HCT116 (cell line): ENCODE measurements around the gene CD300C. TPM values are rescaled to one million over a fixed set of nuclear protein-coding genes. Genes with fewer than 3 reads are reported as not detected.

Experiments
- ATAC-seq: fragments of 200-7000 bp; cut with Tn5 transposase; 2 replicates; pipeline ENCODE4 v1.9.1; 2020; ENCODE audit warnings: mild to moderate bottlenecking, moderate library complexity
- BruUV-seq: library from RNA; stranded (reverse); fragments of 400-500 nt; replicated peaks from 2 replicates; lab custom pipeline; 2021; lab: Mats Ljungman, UMichigan
- CTCF ChIA-PET: fragments of 300-600 bp; sonication (Branson Sonifier 250); formaldehyde crosslinking; loops from one replicate; lab custom pipeline; 2021; ENCODE audit warnings: antibody characterized with exemption; lab: Charles Lee
- POLR2A ChIA-PET: fragments of 300-600, 350-600 bp; sonication (Branson Sonifier 250); formaldehyde crosslinking; loops from one replicate; lab custom pipeline; 2021; ENCODE audit warnings: antibody characterized with exemption; lab: Charles Lee
- RAD21 ChIA-PET, 2 experiments: fragments of 300-600 bp; sonication (Branson Sonifier 250); formaldehyde crosslinking; loops; one replicate each; lab custom pipeline; 2023; ENCODE audit warnings: low total read pairs in 2 of 2; ENCODE audit not compliant: uncharacterized antibody in 2 of 2, unreplicated experiment in 2 of 2, low non-redundant PET in 1 of 2; lab: Charles Lee
- DNase-seq: peaks from one replicate; pipeline ENCODE4 v3.0.0-alpha.2; 2010; ENCODE audit warnings: low read depth, low spot score
- H2AFZ ChIP-seq: fragments of 200-600 bp; shearing (Covaris generic), sonication (generic); 2 replicates; pipeline ENCODE4 v1.6.1; 2017; ENCODE audit warnings: low read depth, mixed run types, mixed read lengths, antibody characterized with exemption, low read length; ENCODE audit not compliant: poor library complexity, severe bottlenecking
- H3K27ac ChIP-seq: 2 replicates; pipeline ENCODE4 v1.5.1; 2012; ENCODE audit warnings: low read depth, low read length
- H3K27me3 ChIP-seq: fragments of 200-600 bp; sonication (generic); 2 replicates; pipeline ENCODE4 v1.6.1; 2016; ENCODE audit warnings: mixed run types, low read length, mixed read lengths; ENCODE audit not compliant: insufficient read depth
- H3K36me3 ChIP-seq, 2 experiments: fragments of 200-500 bp in 1 of 2; fragments of 200-600 bp in 1 of 2; sonication (Bioruptor generic) in 1 of 2; sonication (generic) in 1 of 2; 2 replicates each; pipeline versions ENCODE4 v1.5.1 to v1.6.1; 2014 to 2016; ENCODE audit warnings: low read length in 2 of 2, inconsistent platforms in 1 of 2, mixed read lengths in 1 of 2, mixed run types in 1 of 2; ENCODE audit not compliant: insufficient read depth in 2 of 2, control insufficient read depth in 1 of 2
- H3K4me1 ChIP-seq, 2 experiments: fragments of 200-600 bp in 1 of 2; sonication (generic) in 1 of 2; 2 replicates each; pipeline versions ENCODE4 v1.5.1 to v1.6.1; 2012 to 2017; ENCODE audit warnings: low read length in 2 of 2, inconsistent platforms in 1 of 2, mild to moderate bottlenecking in 1 of 2, mixed read lengths in 1 of 2, mixed run types in 1 of 2, moderate library complexity in 1 of 2; ENCODE audit not compliant: insufficient read depth in 2 of 2, control insufficient read depth in 1 of 2
- H3K4me2 ChIP-seq: fragments of 200-600 bp; sonication (generic); 2 replicates; pipeline ENCODE4 v1.6.1; 2017; ENCODE audit warnings: mixed run types, low read length, mixed read lengths
- H3K4me3 ChIP-seq, 2 experiments: fragments of 200-600 bp in 1 of 2; sonication (generic) in 1 of 2; replicated peaks in 1 of 2; 2 replicates each; pipeline ENCODE4 v1.5.1; 2011 to 2016; ENCODE audit warnings: low read length in 2 of 2, control low read depth in 1 of 2, low read depth in 1 of 2, mild to moderate bottlenecking in 1 of 2, mixed read lengths in 1 of 2, mixed run types in 1 of 2
- H3K79me2 ChIP-seq: fragments of 200-600 bp; sonication (generic); 2 replicates; pipeline ENCODE4 v1.6.1; 2017; ENCODE audit warnings: mild to moderate bottlenecking, mixed run types, low read length, moderate library complexity, mixed read lengths; ENCODE audit not compliant: insufficient read depth
- H3K9ac ChIP-seq: fragments of 200-600 bp; sonication (generic); 2 replicates; pipeline ENCODE4 v1.6.1; 2016; ENCODE audit warnings: low read length, mixed read lengths
- H3K9me2 ChIP-seq: fragments of 200-600 bp; sonication (generic), shearing (Covaris generic); 2 replicates; pipeline ENCODE4 v1.6.1; 2017; ENCODE audit warnings: mixed run types, mild to moderate bottlenecking, moderate library complexity; ENCODE audit not compliant: insufficient read depth
- H3K9me3 ChIP-seq, 2 experiments: fragments of 200-500 bp in 1 of 2; fragments of 200-600 bp in 1 of 2; sonication (Bioruptor generic) in 1 of 2; sonication (generic) in 1 of 2; 2 replicates each; pipeline ENCODE4 v1.6.1; 2014 to 2017; ENCODE audit warnings: low read length in 2 of 2, mixed read lengths in 2 of 2, inconsistent platforms in 1 of 2, low read depth in 1 of 2, mild to moderate bottlenecking in 1 of 2, mixed run types in 1 of 2, moderate library complexity in 1 of 2; ENCODE audit not compliant: control insufficient read depth in 1 of 2, insufficient read depth in 1 of 2
- H4K20me1 ChIP-seq: fragments of 200-600 bp; sonication (generic), shearing (Covaris generic); 2 replicates; pipeline ENCODE4 v1.6.1; 2017; ENCODE audit warnings: mixed run types, mild to moderate bottlenecking, moderate library complexity; ENCODE audit not compliant: insufficient read depth
- CBX3 ChIP-seq: IDR thresholded peaks from 2 replicates; pipeline ENCODE4 v1.6.1; 2012; ENCODE audit warnings: low read depth
- ELF1 ChIP-seq: IDR thresholded peaks from 2 replicates; pipeline ENCODE4 v1.6.1; 2012; ENCODE audit warnings: low read depth, borderline replicate concordance
- EZH2 ChIP-seq: fragments of 200-600 bp; sonication (generic); IDR thresholded peaks from 2 replicates; pipeline ENCODE4 v1.6.1; 2017; ENCODE audit warnings: antibody characterized with exemption, mixed run types
- EZH2phosphoT487 ChIP-seq: fragments of 200-600 bp; IDR thresholded peaks from 2 replicates; pipeline ENCODE4 v1.6.1; 2018; ENCODE audit warnings: antibody characterized with exemption, borderline replicate concordance
- POLR2A ChIP-seq: IDR thresholded peaks from 2 replicates; pipeline ENCODE4 v1.7.0; 2011; ENCODE audit warnings: borderline replicate concordance; ENCODE audit not compliant: insufficient read depth, insufficient read length; ENCODE audit errors: extremely low read depth
- SIN3A ChIP-seq: IDR thresholded peaks from 2 replicates; pipeline ENCODE4 v1.6.1; 2012; ENCODE audit warnings: low read depth
- SP1 ChIP-seq: IDR thresholded peaks from 2 replicates; pipeline ENCODE4 v1.6.1; 2012; ENCODE audit warnings: low read depth
- ZFX ChIP-seq: fragments of 450-650 bp; IDR thresholded peaks from 2 replicates; pipeline ENCODE4 v1.6.1; 2017
- ZNF274 ChIP-seq: fragments of 200-500 bp; sonication (Bioruptor generic); IDR thresholded peaks from 2 replicates; pipeline ENCODE4 v1.6.1; 2014; ENCODE audit warnings: mild to moderate bottlenecking, low read depth, low read length, inconsistent platforms
- intact Hi-C: fragments of 100-400 bp; cut with micrococcal nuclease; formaldehyde crosslinking; loops from 2 replicates; pipeline ENCODE4 v1.10.0; 2022
- total RNA-seq: library from RNA; stranded (reverse); gene quantifications from one replicate; pipeline ENCODE4 v1.2.1, GENCODE V29; 2021; ENCODE audit not compliant: unreplicated experiment
- TF ChIP-seq, protein P1 (sequence below): IDR thresholded peaks from 2 replicates; pipeline ENCODE4 v1.6.1; 2011; ENCODE audit warnings: mild to moderate bottlenecking, low read length, moderate library complexity; ENCODE audit not compliant: insufficient replicate concordance; ENCODE audit errors: extremely low read depth
- TF ChIP-seq, protein P2 (sequence below): IDR thresholded peaks from 2 replicates; pipeline ENCODE4 v1.6.1; 2012
- TF ChIP-seq, protein P3 (sequence below): IDR thresholded peaks from 2 replicates; pipeline ENCODE4 v1.6.1; 2012; ENCODE audit warnings: low read depth
- TF ChIP-seq, protein P4 (sequence below): IDR thresholded peaks from 2 replicates; pipeline ENCODE4 v1.6.1; 2012

Gene CD300C
- total RNA-seq, 1 experiment from 2014 or later, result 0.15 TPM

DNA sequence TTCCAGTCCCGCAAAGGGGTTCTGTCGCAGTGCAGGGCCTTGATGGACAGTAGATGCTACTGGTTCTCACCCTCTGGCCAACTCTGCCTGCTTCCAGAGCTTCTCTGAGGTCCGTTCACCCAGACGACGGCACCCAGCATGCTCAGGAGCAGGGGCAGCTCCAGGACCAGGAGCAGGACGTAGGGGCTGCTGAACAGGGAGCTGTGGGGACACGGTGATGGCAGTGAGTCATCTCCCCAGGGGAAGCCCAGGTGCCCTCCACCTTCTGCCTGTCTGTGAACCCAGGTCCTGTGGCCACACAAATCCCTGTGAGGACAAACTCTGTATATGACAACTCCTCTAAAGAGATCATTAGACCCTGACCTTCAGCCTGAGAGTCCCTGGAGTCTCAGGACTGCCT lies 3.4 kb upstream of the CD300C start:
- Histone ChIP-seq H3K36me3 (no peaks in the 10 kb centered on the region), H4K20me1 (no peaks in the 10 kb centered on the region), H3K9ac (no peak overlapping the region), H3K4me2 (no peak overlapping the region), H3K9me3 (no peaks in the 10 kb centered on the region), H3K27ac (no peak overlapping the region), H3K4me3 (no peak overlapping the region), H3K27me3 (peaks cover 16% of the 10 kb centered on the region; the same call in 1 of the 2 replicates), H3K79me2 (no peaks in the 10 kb centered on the region), H3K4me1 (peaks cover 0 to 5% of the 10 kb centered on the region in 2 experiments; a peak in 1 of 4 replicates), H3K9me2 (no peaks in the 10 kb centered on the region), H2AFZ (no peak overlapping the region)
- ATAC-seq, result no peak
- no peak for TF ChIP-seq ZNF274
- TF ChIP-seq, protein P1, sequence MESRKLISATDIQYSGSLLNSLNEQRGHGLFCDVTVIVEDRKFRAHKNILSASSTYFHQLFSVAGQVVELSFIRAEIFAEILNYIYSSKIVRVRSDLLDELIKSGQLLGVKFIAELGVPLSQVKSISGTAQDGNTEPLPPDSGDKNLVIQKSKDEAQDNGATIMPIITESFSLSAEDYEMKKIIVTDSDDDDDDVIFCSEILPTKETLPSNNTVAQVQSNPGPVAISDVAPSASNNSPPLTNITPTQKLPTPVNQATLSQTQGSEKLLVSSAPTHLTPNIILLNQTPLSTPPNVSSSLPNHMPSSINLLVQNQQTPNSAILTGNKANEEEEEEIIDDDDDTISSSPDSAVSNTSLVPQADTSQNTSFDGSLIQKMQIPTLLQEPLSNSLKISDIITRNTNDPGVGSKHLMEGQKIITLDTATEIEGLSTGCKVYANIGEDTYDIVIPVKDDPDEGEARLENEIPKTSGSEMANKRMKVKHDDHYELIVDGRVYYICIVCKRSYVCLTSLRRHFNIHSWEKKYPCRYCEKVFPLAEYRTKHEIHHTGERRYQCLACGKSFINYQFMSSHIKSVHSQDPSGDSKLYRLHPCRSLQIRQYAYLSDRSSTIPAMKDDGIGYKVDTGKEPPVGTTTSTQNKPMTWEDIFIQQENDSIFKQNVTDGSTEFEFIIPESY, result no peak
- no peak for TF ChIP-seq SIN3A
- no peak for TF ChIP-seq POLR2A
- no peak for TF ChIP-seq SP1
- TF ChIP-seq, protein P2, sequence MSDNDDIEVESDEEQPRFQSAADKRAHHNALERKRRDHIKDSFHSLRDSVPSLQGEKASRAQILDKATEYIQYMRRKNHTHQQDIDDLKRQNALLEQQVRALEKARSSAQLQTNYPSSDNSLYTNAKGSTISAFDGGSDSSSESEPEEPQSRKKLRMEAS, result no peak
- TF ChIP-seq ELF1, result no peak
- TF ChIP-seq, protein P3, sequence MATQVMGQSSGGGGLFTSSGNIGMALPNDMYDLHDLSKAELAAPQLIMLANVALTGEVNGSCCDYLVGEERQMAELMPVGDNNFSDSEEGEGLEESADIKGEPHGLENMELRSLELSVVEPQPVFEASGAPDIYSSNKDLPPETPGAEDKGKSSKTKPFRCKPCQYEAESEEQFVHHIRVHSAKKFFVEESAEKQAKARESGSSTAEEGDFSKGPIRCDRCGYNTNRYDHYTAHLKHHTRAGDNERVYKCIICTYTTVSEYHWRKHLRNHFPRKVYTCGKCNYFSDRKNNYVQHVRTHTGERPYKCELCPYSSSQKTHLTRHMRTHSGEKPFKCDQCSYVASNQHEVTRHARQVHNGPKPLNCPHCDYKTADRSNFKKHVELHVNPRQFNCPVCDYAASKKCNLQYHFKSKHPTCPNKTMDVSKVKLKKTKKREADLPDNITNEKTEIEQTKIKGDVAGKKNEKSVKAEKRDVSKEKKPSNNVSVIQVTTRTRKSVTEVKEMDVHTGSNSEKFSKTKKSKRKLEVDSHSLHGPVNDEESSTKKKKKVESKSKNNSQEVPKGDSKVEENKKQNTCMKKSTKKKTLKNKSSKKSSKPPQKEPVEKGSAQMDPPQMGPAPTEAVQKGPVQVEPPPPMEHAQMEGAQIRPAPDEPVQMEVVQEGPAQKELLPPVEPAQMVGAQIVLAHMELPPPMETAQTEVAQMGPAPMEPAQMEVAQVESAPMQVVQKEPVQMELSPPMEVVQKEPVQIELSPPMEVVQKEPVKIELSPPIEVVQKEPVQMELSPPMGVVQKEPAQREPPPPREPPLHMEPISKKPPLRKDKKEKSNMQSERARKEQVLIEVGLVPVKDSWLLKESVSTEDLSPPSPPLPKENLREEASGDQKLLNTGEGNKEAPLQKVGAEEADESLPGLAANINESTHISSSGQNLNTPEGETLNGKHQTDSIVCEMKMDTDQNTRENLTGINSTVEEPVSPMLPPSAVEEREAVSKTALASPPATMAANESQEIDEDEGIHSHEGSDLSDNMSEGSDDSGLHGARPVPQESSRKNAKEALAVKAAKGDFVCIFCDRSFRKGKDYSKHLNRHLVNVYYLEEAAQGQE, result no peak
- TF ChIP-seq CBX3, result no peak
- TF ChIP-seq EZH2phosphoT487, result no peak
- TF ChIP-seq EZH2, result no peak
- TF ChIP-seq, protein P4, sequence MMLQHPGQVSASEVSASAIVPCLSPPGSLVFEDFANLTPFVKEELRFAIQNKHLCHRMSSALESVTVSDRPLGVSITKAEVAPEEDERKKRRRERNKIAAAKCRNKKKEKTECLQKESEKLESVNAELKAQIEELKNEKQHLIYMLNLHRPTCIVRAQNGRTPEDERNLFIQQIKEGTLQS, result no peak
- TF ChIP-seq ZFX, result no peak
- RAD21 ChIA-PET, result no interaction called here
- intact Hi-C loops, result no loop called here
- no peak for DNase-seq
- BruUV-seq, result no TSS peak
- CTCF ChIA-PET, result interaction anchor here (1.3 kb wide), 1 partner anchor 17 kb away, joined by 3 read pairs; no protein-coding TSS in a partner anchor
- POLR2A ChIA-PET, result no interaction called here
